T1000 (cell line): ENCODE data around the gene ZBTB42.

ENCODE experiments used
- DNase-seq: peaks from one replicate; lab custom pipeline; 2025; ENCODE audit warnings: mixed read lengths; lab: John Stamatoyannopoulos, UW

Gene ZBTB42

GRCh38 chr14:104769324-104770071 lies 31.4 kb upstream of the ZBTB42 start:
- DNase-seq = no peak

GRCh38 chr14:104770072-104770579 lies 30.8 kb upstream of the ZBTB42 start:
- DNase-seq = no peak

GRCh38 chr14:104770851-104771272 lies 30.0 kb upstream of the ZBTB42 start:
- no peak for DNase-seq

- no peak for DNase-seq
Observed at GRCh38 chr14:104771374-104771773, 29.5 kb upstream of the ZBTB42 start.

- no peak for DNase-seq
Observed at GRCh38 chr14:104771918-104772706, 28.8 kb upstream of the ZBTB42 start.

- no peak for DNase-seq
Observed at GRCh38 chr14:104772707-104773504, 28.0 kb upstream of the ZBTB42 start.

GRCh38 chr14:104773505-104774452 lies 27.1 kb upstream of the ZBTB42 start:
- DNase-seq = no peak

- DNase-seq = no peak
Observed at GRCh38 chr14:104774453-104775072, 26.3 kb upstream of the ZBTB42 start.

GRCh38 chr14:104775073-104775489 lies 25.8 kb upstream of the ZBTB42 start:
- DNase-seq = no peak

- no peak for DNase-seq
Observed at GRCh38 chr14:104776481-104776880, 24.4 kb upstream of the ZBTB42 start.

GRCh38 chr14:104776961-104777807 lies 23.7 kb upstream of the ZBTB42 start:
- no peak for DNase-seq

GRCh38 chr14:104777808-104778249 lies 23.1 kb upstream of the ZBTB42 start:
- DNase-seq = no peak

- no peak for DNase-seq
Observed at GRCh38 chr14:104778694-104779331, 22.1 kb upstream of the ZBTB42 start.

GRCh38 chr14:104779776-104780512 lies 21.0 kb upstream of the ZBTB42 start:
- DNase-seq = no peak

- DNase-seq = no peak
Observed at GRCh38 chr14:104780513-104781030, 20.3 kb upstream of the ZBTB42 start.

- no peak for DNase-seq
Observed at GRCh38 chr14:104781271-104782077, 19.4 kb upstream of the ZBTB42 start.

GRCh38 chr14:104782086-104782807 lies 18.7 kb upstream of the ZBTB42 start:
- no peak for DNase-seq
